IPS-20b (cell line): Measurements from ENCODE around the gene SHLD3.
"Not testable (repeated sequence)": the region's sequence is repeated elsewhere in the genome, so short reads cannot be mapped to it uniquely, and the experiment has no call there.

ENCODE experiments used
- H3K27ac ChIP-seq: one replicate; pipeline ENCODE4 v1.5.1; 2013; ENCODE audit warnings: low read length
- H3K27me3 ChIP-seq: 2 replicates; pipeline ENCODE4 v1.6.1; 2013; ENCODE audit warnings: mild to moderate bottlenecking, low read length, inconsistent platforms; ENCODE audit not compliant: insufficient read depth
- H3K36me3 ChIP-seq: 2 replicates; pipeline ENCODE4 v1.6.1; 2013; ENCODE audit warnings: low read depth, mild to moderate bottlenecking, inconsistent platforms, low read length, moderate library complexity; ENCODE audit not compliant: insufficient read depth
- H3K4me1 ChIP-seq: 2 replicates; pipeline ENCODE4 v1.6.1; 2013; ENCODE audit warnings: mild to moderate bottlenecking, control low read depth, inconsistent platforms, low read length, moderate library complexity; ENCODE audit not compliant: insufficient read depth
- H3K4me3 ChIP-seq: 2 replicates; pipeline ENCODE4 v1.5.1; 2013; ENCODE audit warnings: mild to moderate bottlenecking, low read length, inconsistent platforms
- H3K9ac ChIP-seq: 2 replicates; pipeline ENCODE4 v1.6.1; 2013; ENCODE audit warnings: low read depth, mild to moderate bottlenecking, inconsistent platforms, low read length, moderate library complexity
- H3K9me3 ChIP-seq: 2 replicates; pipeline ENCODE4 v1.6.1; 2013; ENCODE audit warnings: mild to moderate bottlenecking, low read depth, low read length, inconsistent platforms; ENCODE audit not compliant: insufficient read depth

SHLD3 gene

GRCh38 chr5:65630981-65631380 is 6.2 kb downstream of the SHLD3 start:
- Histone ChIP-seq H3K4me1 (peaks cover 3% of the 10 kb centered on the region; the same call in 1 of the 2 replicates), H3K27me3 (no peaks in the 10 kb centered on the region), H3K9me3 (no peaks in the 10 kb centered on the region), H3K36me3 (peaks cover 11% of the 10 kb centered on the region), H3K9ac (no peak overlapping the region), H3K4me3 (no peak overlapping the region), H3K27ac (no peak overlapping the region)

- Histone ChIP-seq H3K36me3 (peaks cover 39% of the 10 kb centered on the region), H3K27ac (no peak overlapping the region), H3K4me1 (no peaks in the 10 kb centered on the region), H3K9me3 (no peaks in the 10 kb centered on the region), H3K4me3 (no peak overlapping the region), H3K27me3 (no peaks in the 10 kb centered on the region), H3K9ac (no peak overlapping the region)
Measured at GRCh38 chr5:65640240-65640639, 15.4 kb downstream of the SHLD3 start.

GRCh38 chr5:65646938-65647337 is 22.1 kb downstream of the SHLD3 start:
- H3K36me3 ChIP-seq, result peaks cover 4% of the 10 kb centered on the region; the same call in 1 of the 2 replicates
- no peaks in the 10 kb centered on the region for H3K9me3 ChIP-seq
- no peaks in the 10 kb centered on the region for H3K27me3 ChIP-seq
- H3K4me1 ChIP-seq, result peaks cover 14% of the 10 kb centered on the region
- H3K27ac ChIP-seq, result no peak overlapping the region
- no peak overlapping the region for H3K9ac ChIP-seq
- H3K4me3 ChIP-seq, result no peak overlapping the region

GRCh38 chr5:65647941-65648340 is 23.1 kb downstream of the SHLD3 start:
- peak overlapping the region; percentile 17 for H3K4me3 ChIP-seq
- no peaks in the 10 kb centered on the region for H3K9me3 ChIP-seq
- peaks cover 14% of the 10 kb centered on the region for H3K4me1 ChIP-seq
- H3K36me3 ChIP-seq, result peaks cover 4% of the 10 kb centered on the region; the same call in 1 of the 2 replicates
- H3K27me3 ChIP-seq, result no peaks in the 10 kb centered on the region
- no peak overlapping the region for H3K27ac ChIP-seq
- peak overlapping the region; percentile 45; the same call in 1 of the 2 replicates for H3K9ac ChIP-seq

- Histone ChIP-seq H3K9me3 (no peaks in the 10 kb centered on the region), H3K27me3 (no peaks in the 10 kb centered on the region), H3K9ac (no peak overlapping the region), H3K36me3 (no peaks in the 10 kb centered on the region; the same call in 1 of the 2 replicates), H3K4me1 (peaks cover 14% of the 10 kb centered on the region), H3K4me3 (no peak overlapping the region), H3K27ac (no peak overlapping the region)
Measured at GRCh38 chr5:65651144-65651543, 26.3 kb downstream of the SHLD3 start.

- no peak overlapping the region for H3K27ac ChIP-seq
- H3K9me3 ChIP-seq, result no peaks in the 10 kb centered on the region
- no peak overlapping the region for H3K4me3 ChIP-seq
- H3K9ac ChIP-seq, result no peak overlapping the region
- peaks cover 9% of the 10 kb centered on the region for H3K36me3 ChIP-seq
- H3K4me1 ChIP-seq, result no peaks in the 10 kb centered on the region
- no peaks in the 10 kb centered on the region for H3K27me3 ChIP-seq
Measured at GRCh38 chr5:65654713-65655112, 29.9 kb downstream of the SHLD3 start.

GRCh38 chr5:65663804-65664521 is 39.1 kb downstream of the SHLD3 start:
- Histone ChIP-seq H3K9ac (no peak overlapping the region), H3K4me1 (no peaks in the 10 kb centered on the region), H3K27me3 (no peaks in the 10 kb centered on the region), H3K36me3 (peaks cover 27% of the 10 kb centered on the region; the same call in 1 of the 2 replicates), H3K27ac (no peak overlapping the region), H3K9me3 (no peaks in the 10 kb centered on the region), H3K4me3 (no peak overlapping the region)

- Histone ChIP-seq H3K27me3 (no peaks in the 10 kb centered on the region), H3K9ac (no peak overlapping the region), H3K27ac (no peak overlapping the region), H3K4me1 (no peaks in the 10 kb centered on the region), H3K4me3 (no peak overlapping the region), H3K9me3 (no peaks in the 10 kb centered on the region), H3K36me3 (peaks cover 40% of the 10 kb centered on the region; the same call in 1 of the 2 replicates)
Measured at GRCh38 chr5:65668696-65669095, 43.9 kb downstream of the SHLD3 start.

- no peaks in the 10 kb centered on the region for H3K4me1 ChIP-seq
- H3K9me3 ChIP-seq, result no peaks in the 10 kb centered on the region
- peaks cover 26% of the 10 kb centered on the region; the same call in 1 of the 2 replicates for H3K36me3 ChIP-seq
- H3K4me3 ChIP-seq, result no peak overlapping the region
- no peaks in the 10 kb centered on the region for H3K27me3 ChIP-seq
- no peak overlapping the region for H3K27ac ChIP-seq
- H3K9ac ChIP-seq, result no peak overlapping the region
Measured at GRCh38 chr5:65672796-65673195, 48.0 kb downstream of the SHLD3 start.

- H3K36me3 ChIP-seq, result peaks cover 20% of the 10 kb centered on the region; the same call in 1 of the 2 replicates
- H3K4me3 ChIP-seq, result no peak overlapping the region
- no peaks in the 10 kb centered on the region for H3K27me3 ChIP-seq
- H3K4me1 ChIP-seq, result no peaks in the 10 kb centered on the region
- H3K27ac ChIP-seq, result no peak overlapping the region
- H3K9me3 ChIP-seq, result no peaks in the 10 kb centered on the region
- H3K9ac ChIP-seq, result no peak overlapping the region
Measured at GRCh38 chr5:65674749-65675148, 49.9 kb downstream of the SHLD3 start.

- H3K9ac ChIP-seq, H3K4me1 ChIP-seq, H3K4me3 ChIP-seq, H3K9me3 ChIP-seq, H3K27me3 ChIP-seq, H3K27ac ChIP-seq: not testable (repeated sequence)
- H3K36me3 ChIP-seq, result peaks cover 15% of the 10 kb centered on the region
Measured at GRCh38 chr5:65676056-65676455, 51.2 kb downstream of the SHLD3 start.
